AG10803 (cell line): ENCODE results near the gene APOBEC3G.

ENCODE experiments used
- DNase-seq: peaks from one replicate; pipeline ENCODE4 v3.0.0; 2010; ENCODE audit warnings: low read depth
- H3K4me3 ChIP-seq: 2 replicates; pipeline ENCODE4 v1.5.1; 2011; ENCODE audit warnings: mild to moderate bottlenecking, low read length, control low read depth
- TF ChIP-seq, protein P1 (sequence below): conservative IDR thresholded peaks from 2 replicates; pipeline ENCODE4 v1.5.1; 2011; ENCODE audit warnings: mild to moderate bottlenecking, low read length, control low read depth, inconsistent platforms

The APOBEC3G gene

GRCh38 chr22:39097098-39098020, 20.3 kb downstream of the APOBEC3G start, which contains the start of gene APOBEC3H:
Gene APOBEC3H (plus strand): TSS chr22:39097244. CDS start chr22:39100279, 3,035 bp downstream.
- no peak within 1 kb of the TSS for H3K4me3 ChIP-seq
- TF ChIP-seq, protein P1, sequence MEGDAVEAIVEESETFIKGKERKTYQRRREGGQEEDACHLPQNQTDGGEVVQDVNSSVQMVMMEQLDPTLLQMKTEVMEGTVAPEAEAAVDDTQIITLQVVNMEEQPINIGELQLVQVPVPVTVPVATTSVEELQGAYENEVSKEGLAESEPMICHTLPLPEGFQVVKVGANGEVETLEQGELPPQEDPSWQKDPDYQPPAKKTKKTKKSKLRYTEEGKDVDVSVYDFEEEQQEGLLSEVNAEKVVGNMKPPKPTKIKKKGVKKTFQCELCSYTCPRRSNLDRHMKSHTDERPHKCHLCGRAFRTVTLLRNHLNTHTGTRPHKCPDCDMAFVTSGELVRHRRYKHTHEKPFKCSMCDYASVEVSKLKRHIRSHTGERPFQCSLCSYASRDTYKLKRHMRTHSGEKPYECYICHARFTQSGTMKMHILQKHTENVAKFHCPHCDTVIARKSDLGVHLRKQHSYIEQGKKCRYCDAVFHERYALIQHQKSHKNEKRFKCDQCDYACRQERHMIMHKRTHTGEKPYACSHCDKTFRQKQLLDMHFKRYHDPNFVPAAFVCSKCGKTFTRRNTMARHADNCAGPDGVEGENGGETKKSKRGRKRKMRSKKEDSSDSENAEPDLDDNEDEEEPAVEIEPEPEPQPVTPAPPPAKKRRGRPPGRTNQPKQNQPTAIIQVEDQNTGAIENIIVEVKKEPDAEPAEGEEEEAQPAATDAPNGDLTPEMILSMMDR, result no peak
- no peak for DNase-seq

DNA sequence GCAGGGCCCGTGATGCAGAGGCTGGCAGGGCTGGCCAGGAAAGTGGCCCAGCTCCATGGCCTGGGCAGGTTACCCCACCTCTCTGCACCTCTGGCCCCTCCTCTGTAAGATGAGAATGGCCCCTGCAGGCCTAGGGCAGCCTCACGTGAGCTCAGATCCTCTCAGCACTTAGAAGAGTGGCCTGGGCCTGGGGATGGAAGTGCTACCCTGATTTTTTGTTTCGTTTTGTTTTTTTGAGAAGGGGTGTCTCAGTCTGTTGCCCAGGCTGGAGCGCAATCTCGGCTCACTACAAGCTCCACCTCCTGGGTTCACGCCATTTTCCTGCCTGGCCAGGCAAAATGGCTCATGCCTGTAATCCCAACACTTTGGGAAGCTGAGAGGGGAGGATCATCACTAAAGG, 21.0 kb downstream of the APOBEC3G start:
- no peak for DNase-seq
- TF ChIP-seq, protein P1, result no peak
- H3K4me3 ChIP-seq, result no peak overlapping the region

- TF ChIP-seq, protein P1, result no peak
- no peak overlapping the region for H3K4me3 ChIP-seq
- no peak for DNase-seq
Measured at GRCh38 chr22:39098576-39098975, 21.5 kb downstream of the APOBEC3G start.

GRCh38 chr22:39101226-39101625, 24.2 kb downstream of the APOBEC3G start:
- H3K4me3 ChIP-seq, result no peak overlapping the region
- TF ChIP-seq, protein P1, result no peak
- no peak for DNase-seq

DNA sequence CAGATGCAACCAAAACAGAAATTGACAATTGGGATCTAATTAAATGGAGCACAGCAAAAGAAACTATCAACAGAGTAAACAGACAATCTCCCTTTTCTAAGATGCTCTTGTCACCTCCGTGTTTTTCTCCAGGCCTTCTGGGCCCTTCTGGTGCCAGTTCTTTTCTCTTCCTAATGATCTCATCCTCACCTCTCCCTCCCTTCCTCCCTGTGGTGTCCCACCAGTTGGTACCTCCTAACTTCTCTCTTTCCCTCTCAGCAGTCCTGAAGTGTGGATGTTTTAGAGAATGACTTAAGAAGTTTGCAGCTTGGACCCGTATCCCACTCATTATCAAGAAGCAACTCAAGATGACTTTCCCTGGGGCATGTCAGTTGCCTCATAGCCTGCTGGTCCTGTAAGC, 26.4 kb downstream of the APOBEC3G start:
- DNase-seq, result no peak
- H3K4me3 ChIP-seq, result no peak overlapping the region
- TF ChIP-seq, protein P1, result no peak

DNA sequence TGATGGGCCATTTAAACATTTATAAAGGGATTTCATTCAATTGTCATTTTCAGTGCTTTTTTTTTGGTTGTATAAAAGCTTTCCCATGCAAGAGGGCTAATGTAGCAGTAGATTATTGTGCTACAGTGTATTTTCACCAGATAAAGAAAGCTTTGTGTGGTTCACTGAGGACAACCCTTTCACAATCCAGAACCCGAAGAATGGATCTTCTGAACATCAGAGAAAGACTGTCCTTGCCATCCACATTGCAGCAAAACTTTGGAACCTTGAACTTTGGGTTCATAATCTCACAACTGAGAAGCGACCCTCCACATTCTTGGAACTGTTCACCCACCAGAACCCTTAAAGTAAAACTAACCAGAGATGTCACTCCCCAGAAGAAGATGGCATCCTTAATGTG, 29.3 kb downstream of the APOBEC3G start:
- DNase-seq, result no peak
- TF ChIP-seq, protein P1, result no peak
- H3K4me3 ChIP-seq, result no peak overlapping the region

DNA sequence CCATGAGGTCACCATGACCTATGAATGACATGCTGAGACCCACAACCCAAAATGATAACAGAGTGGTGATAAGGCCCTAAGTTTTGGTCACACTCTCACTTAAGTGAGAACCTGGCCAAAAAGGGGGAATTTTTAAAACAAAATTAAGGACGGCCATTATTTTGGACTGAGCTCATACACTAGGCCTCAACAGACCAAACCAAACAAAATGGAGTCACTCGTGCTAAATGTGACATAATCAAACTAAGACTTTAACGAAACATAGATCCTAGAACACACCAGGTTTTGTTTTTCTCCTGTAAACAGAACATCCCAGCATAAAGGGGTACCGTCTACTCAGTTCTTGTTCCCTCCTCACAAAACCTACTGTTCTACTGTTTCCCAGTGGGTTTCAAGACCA, 31.4 kb downstream of the APOBEC3G start:
- TF ChIP-seq, protein P1, result no peak
- H3K4me3 ChIP-seq, result no peak overlapping the region
- DNase-seq, result no peak
